Measurements from ENCODE around the gene OR11H7. TPM values are rescaled to one million over a fixed set of nuclear protein-coding genes. Genes with fewer than 3 reads are reported as not detected.
"Not testable (repeated sequence)": the region's sequence is repeated elsewhere in the genome, so short reads cannot be mapped to it uniquely, and the experiment has no call there.

OR11H7 gene
- total RNA-seq, 4 donors from 2014 or later: not detected

DNA sequence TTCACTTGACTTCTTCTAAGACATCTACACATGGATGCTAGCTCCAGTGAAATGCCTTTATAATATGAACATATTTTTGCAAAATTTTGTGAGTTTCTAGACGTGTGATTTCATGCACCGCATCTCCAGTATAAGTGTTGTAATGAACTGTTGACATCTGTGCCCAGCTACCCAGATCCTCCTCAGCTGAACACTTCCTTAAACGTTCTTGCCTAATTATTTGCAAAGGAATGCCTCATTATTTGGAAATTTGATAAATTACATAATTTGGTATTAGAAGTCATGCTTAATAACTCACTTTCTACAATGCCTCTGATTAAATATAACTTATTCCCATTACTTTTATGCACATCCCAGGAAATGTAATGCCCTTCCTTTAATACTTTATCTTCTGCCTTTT is 24.1 kb upstream of the OR11H7 start:
- TF ChIP-seq, protein P1, sequence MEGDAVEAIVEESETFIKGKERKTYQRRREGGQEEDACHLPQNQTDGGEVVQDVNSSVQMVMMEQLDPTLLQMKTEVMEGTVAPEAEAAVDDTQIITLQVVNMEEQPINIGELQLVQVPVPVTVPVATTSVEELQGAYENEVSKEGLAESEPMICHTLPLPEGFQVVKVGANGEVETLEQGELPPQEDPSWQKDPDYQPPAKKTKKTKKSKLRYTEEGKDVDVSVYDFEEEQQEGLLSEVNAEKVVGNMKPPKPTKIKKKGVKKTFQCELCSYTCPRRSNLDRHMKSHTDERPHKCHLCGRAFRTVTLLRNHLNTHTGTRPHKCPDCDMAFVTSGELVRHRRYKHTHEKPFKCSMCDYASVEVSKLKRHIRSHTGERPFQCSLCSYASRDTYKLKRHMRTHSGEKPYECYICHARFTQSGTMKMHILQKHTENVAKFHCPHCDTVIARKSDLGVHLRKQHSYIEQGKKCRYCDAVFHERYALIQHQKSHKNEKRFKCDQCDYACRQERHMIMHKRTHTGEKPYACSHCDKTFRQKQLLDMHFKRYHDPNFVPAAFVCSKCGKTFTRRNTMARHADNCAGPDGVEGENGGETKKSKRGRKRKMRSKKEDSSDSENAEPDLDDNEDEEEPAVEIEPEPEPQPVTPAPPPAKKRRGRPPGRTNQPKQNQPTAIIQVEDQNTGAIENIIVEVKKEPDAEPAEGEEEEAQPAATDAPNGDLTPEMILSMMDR (IDR thresholded peaks at IDR 0.05): no peak
- no peak for TF ChIP-seq POLR2A (IDR thresholded peaks at IDR 0.05)
- intact Hi-C loops (cut with DNase I; ENCODE audit: low total_unique reads): no loop called here
- no peak for DNase-seq (ENCODE audit: low spot score in 2 of 2)
- no peak overlapping the region for H3K4me3 ChIP-seq (ENCODE audit: low read depth, poor library complexity, severe bottlenecking)
- 57 to 60% methylated on average over 3 of the region's 3 CpGs for WGBS, 2 donors

DNA sequence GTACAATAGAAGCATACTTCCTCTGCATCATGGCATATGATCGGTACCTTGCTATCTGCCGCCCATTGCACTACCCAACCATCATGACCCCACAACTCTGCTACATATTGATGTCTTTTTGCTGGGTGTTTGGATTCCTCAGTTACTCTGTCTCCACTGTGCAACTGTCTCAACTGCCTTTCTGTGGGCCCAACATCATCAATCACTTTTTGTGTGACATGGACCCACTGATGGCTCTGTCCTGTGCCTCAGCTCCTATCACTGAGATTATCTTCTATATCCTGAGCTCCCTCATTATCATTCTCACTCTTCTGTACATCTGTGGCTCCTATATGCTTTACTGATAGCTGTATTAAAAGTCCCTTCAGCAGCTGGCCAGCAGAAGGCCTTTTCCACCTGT is 19.2 kb upstream of the OR11H7 start:
- WGBS, 2 donors: 92 to 96% methylated on average over 2 of the region's 2 CpGs
- intact Hi-C loops (cut with DNase I; ENCODE audit: low total_unique reads): no loop called here
- no peak for TF ChIP-seq POLR2A (IDR thresholded peaks at IDR 0.05)
- TF ChIP-seq, protein P1 (IDR thresholded peaks at IDR 0.05): no peak
- no peak for DNase-seq (ENCODE audit: low spot score in 2 of 2)
- H3K4me3 ChIP-seq (ENCODE audit: low read depth, poor library complexity, severe bottlenecking): no peak overlapping the region

DNA sequence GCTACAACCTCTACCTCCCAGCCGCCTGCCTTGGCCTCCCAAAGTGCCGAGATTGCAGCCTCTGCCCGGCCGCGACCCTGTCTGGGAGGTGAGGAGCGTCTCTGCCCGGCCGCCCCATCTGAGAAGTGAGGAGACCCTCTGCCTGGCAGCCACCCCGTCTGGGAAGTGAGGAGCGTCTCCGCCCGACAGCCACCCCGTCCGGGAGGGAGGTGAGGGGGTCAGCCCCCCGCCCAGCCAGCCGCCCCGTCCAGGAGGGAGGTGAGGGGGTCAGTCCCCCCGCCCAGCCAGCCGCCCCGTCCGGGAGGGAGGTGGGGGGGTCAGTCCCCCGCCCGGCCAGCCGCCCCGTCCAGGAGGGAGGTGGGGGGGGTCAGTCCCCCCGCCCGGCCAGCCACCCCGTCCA is 16.4 kb upstream of the OR11H7 start:
- DNase-seq (ENCODE audit: low spot score in 2 of 2); H3K4me3 ChIP-seq (ENCODE audit: low read depth, poor library complexity, severe bottlenecking); intact Hi-C loops (cut with DNase I; ENCODE audit: low total_unique reads): not testable (repeated sequence)
- WGBS, 2 donors: 97% methylated on average over 6 of the region's 28 CpGs; no CpG with 5 or more reads in 1 of the 2 donors

DNA sequence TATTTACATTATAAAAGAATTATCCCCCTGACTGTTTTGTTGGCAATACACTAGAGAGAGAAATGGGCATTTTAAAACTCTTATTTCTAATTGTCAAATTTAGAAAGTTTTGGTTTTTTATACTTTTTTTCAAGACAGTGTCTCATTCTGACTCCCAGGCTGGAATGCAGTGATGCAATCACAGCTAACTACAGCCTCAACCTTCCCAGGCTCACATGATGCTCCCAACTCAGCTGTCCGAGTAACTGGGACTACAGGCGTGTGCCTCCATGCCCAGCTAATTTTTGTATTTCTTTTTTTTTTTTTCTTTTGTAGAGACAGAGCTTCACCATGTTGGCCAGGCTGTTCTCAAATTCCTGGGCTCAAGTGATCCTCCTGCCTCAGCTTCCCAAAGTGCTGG is 13.6 kb upstream of the OR11H7 start:
- WGBS, 2 donors: 75% methylated on average over 2 of the region's 2 CpGs
- no peak overlapping the region for H3K4me3 ChIP-seq (ENCODE audit: low read depth, poor library complexity, severe bottlenecking)
- no peak for TF ChIP-seq POLR2A (IDR thresholded peaks at IDR 0.05)
- TF ChIP-seq, protein P1 (IDR thresholded peaks at IDR 0.05): no peak
- no peak for DNase-seq (ENCODE audit: low spot score in 2 of 2)
- intact Hi-C loops (cut with DNase I; ENCODE audit: low total_unique reads): no loop called here

DNA sequence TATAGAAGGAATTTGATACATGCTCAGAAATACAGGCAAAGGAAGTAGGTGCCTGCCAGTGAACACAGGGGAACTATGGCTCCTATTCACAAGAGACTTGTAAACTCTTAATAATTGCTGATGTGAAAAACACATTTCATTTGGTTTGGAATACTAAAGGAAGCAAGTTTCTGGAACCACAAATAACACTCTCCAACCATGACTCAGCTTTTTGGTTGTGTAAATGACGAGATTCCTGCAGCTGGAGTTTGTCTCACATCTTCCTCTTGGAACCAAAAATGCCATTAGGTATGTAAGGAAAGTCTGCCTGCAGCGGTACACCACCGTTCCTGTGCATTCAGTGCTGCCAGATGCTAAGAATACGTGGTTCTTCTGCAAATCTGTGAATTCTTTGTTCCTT is 9.7 kb upstream of the OR11H7 start:
- no peak overlapping the region for H3K4me3 ChIP-seq (ENCODE audit: low read depth, poor library complexity, severe bottlenecking)
- no peak for DNase-seq (ENCODE audit: low spot score in 2 of 2)
- 52 to 57% methylated on average over 4 of the region's 4 CpGs for WGBS, 2 donors
- intact Hi-C loops (cut with DNase I; ENCODE audit: low total_unique reads): no loop called here
- TF ChIP-seq POLR2A (IDR thresholded peaks at IDR 0.05): no peak
- TF ChIP-seq, protein P1 (IDR thresholded peaks at IDR 0.05): no peak

DNA sequence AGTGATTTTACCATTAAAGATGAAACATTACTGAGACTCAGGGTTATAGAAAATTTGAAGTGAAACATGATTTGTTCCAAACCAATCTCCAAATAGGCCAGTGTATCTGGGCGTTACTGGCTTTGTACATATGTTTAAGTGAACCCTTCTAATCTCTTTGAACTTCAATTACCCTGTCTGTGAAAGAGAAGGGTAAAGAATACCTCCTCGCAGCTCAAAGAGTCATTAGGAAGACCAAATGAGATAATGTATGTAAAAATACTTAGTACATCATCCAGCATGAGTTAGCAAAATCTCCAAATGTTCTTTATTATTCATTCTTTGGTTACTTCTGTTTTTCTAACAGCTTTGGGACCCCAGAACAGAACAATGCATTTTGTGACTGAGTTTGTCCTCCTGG is 5.4 kb upstream of the OR11H7 start, which contains the start of gene OR11H6:
Gene OR11H6, plus strand, starts transcription at position 301 of the 400 bp plus-strand sequence. Its CDS starts 0 bp downstream, at position 301.
- H3K4me3 ChIP-seq (ENCODE audit: low read depth, poor library complexity, severe bottlenecking): no peak within 1 kb of the TSS
- intact Hi-C loops (cut with DNase I; ENCODE audit: low total_unique reads): no loop called here
- no peak for DNase-seq (ENCODE audit: low spot score in 2 of 2)
- WGBS, 2 donors: 32 to 41% methylated on average over 2 of the region's 2 CpGs
- no peak for TF ChIP-seq POLR2A (IDR thresholded peaks at IDR 0.05)
- TF ChIP-seq, protein P1 (IDR thresholded peaks at IDR 0.05): no peak

DNA sequence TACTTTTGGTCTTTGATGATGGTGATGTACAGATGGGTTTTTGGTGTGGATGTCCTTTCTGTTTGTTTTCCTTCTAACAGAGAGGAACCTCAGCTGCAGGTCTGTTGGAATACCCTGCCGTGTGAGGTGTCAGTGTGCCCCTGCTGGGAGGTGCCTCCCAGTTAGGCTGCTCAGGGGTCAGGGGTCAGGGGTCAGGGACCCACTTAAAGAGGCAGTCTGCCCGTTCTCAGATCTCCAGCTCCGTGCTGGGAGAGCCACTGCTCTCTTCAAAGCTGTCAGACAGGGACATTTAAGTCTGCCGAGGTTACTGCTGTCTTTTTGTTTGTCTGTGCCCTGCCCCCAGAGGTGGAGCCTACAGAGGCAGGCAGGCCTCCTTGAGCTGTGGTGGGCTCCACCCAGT is 6.6 kb downstream of the OR11H7 start:
- intact Hi-C loops (cut with DNase I; ENCODE audit: low total_unique reads); H3K4me3 ChIP-seq (ENCODE audit: low read depth, poor library complexity, severe bottlenecking); DNase-seq (ENCODE audit: low spot score in 2 of 2): not testable (repeated sequence)
- 87 to 100% methylated on average over 1 to 4 of the region's 4 CpGs for WGBS, 2 donors
